Subcutaneous adipose tissue (tissue), 4 donors: ENCODE data around the gene NAPSA. TPM values are rescaled to one million over a fixed set of nuclear protein-coding genes. Genes with fewer than 3 reads are reported as not detected.

ENCODE experiments used
- CTCF ChIP-seq: fragments of 450-650 bp; IDR thresholded peaks from one replicate; pipeline ENCODE4 v1.5.1; 2016; ENCODE audit warnings: low read depth, mild to moderate bottlenecking, control low read depth, antibody characterized with exemption, moderate library complexity
- total RNA-seq, 4 donors: library from RNA; depleted of rRNA; stranded (reverse); fragments of >200 nt; gene quantifications; one replicate each; pipeline ENCODE4 v1.1.0, GENCODE V29; 2016

NAPSA gene
- total RNA-seq, 4 donors from 2014 or later, result 0.66 to 1.3 (median 0.85) TPM; not detected in 1

GRCh38 chr19:50361290-50362029 lies 4.0 kb downstream of the NAPSA start:
- no peak for TF ChIP-seq CTCF

DNA sequence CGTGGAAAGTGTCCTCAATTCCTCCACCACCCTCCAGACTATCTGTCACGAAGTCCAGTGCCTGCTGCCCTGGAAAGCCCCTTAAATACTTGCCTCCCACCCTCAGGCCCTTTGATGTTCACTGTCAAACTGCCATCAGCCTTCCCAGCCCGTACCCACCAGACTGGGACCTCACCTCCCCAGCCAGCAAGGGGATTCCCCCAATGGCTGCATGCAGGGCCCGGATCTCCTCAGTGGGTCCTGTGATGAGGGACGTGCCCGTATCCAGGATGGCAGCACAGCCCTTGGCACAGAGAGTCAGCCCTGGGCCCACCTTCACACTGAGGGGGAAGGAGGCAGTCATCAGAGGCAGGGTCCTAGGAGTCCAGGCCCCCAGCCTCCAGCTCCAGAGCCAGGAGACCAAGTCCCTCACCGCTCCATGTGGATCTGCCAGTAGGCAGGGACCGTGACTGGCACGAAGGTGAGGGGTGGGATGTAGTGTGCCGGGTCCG lies 6.1 kb downstream of the NAPSA start:
- no peak for TF ChIP-seq CTCF

GRCh38 chr19:50358483-50359327 lies 6.7 kb downstream of the NAPSA start:
- no peak for TF ChIP-seq CTCF

- TF ChIP-seq CTCF, result no peak
These were observed 8.0 kb downstream of the NAPSA start for GRCh38 chr19:50357178-50358100.

- no peak for TF ChIP-seq CTCF
These were observed 8.7 kb downstream of the NAPSA start for GRCh38 chr19:50356691-50357177.

GRCh38 chr19:50352242-50352641 lies 13.2 kb downstream of the NAPSA start:
- no peak for TF ChIP-seq CTCF
